ENCODE results near the gene TMEM45B.
"Not testable (repeated sequence)": the region's sequence is repeated elsewhere in the genome, so short reads cannot be mapped to it uniquely, and the experiment has no call there.

The TMEM45B gene

GRCh38 chr11:129791515-129791914, 24.1 kb upstream of the TMEM45B start:
- no peak for TF ChIP-seq CTCF (IDR thresholded peaks at IDR 0.05)
- Histone ChIP-seq H3K4me3 (no peak overlapping the region), H3K27ac (no peak overlapping the region)
- DNase-seq (ENCODE audit: low spot score), result no peak

GRCh38 chr11:129792663-129793062, 23.0 kb upstream of the TMEM45B start:
- no peak overlapping the region for H3K4me3 ChIP-seq
- no peak for DNase-seq (ENCODE audit: low spot score)
- H3K27ac ChIP-seq, result no peak overlapping the region
- no peak for TF ChIP-seq CTCF (IDR thresholded peaks at IDR 0.05)

GRCh38 chr11:129795089-129795488, 20.6 kb upstream of the TMEM45B start:
- DNase-seq (ENCODE audit: low spot score), result no peak
- Histone ChIP-seq H3K27ac (no peak overlapping the region), H3K4me3 (no peak overlapping the region)
- TF ChIP-seq CTCF (IDR thresholded peaks at IDR 0.05), result no peak

- no peak for DNase-seq (ENCODE audit: low spot score)
- TF ChIP-seq CTCF (IDR thresholded peaks at IDR 0.05), result no peak
- H3K27ac ChIP-seq, result no peak overlapping the region
- H3K4me3 ChIP-seq, result no peak overlapping the region
Observed at GRCh38 chr11:129798212-129798611, 17.4 kb upstream of the TMEM45B start.

GRCh38 chr11:129800162-129800561, 15.5 kb upstream of the TMEM45B start:
- not testable (repeated sequence) for DNase-seq (ENCODE audit: low spot score); H3K27ac ChIP-seq; H3K4me3 ChIP-seq

- no peak for DNase-seq (ENCODE audit: low spot score)
- H3K4me3 ChIP-seq, result no peak overlapping the region
- TF ChIP-seq CTCF (IDR thresholded peaks at IDR 0.05), result no peak
- H3K27ac ChIP-seq, result no peak overlapping the region
Observed at GRCh38 chr11:129800655-129801054, 15.0 kb upstream of the TMEM45B start.

- TF ChIP-seq CTCF (IDR thresholded peaks at IDR 0.05), result no peak
- DNase-seq (ENCODE audit: low spot score), result no peak
- Histone ChIP-seq H3K27ac (no peak overlapping the region), H3K4me3 (no peak overlapping the region)
Observed at GRCh38 chr11:129803533-129803932, 12.1 kb upstream of the TMEM45B start.

GRCh38 chr11:129804012-129804411, 11.6 kb upstream of the TMEM45B start:
- no peak for TF ChIP-seq CTCF (IDR thresholded peaks at IDR 0.05)
- H3K4me3 ChIP-seq, result no peak overlapping the region
- H3K27ac ChIP-seq, result no peak overlapping the region
- DNase-seq (ENCODE audit: low spot score), result no peak

- DNase-seq (ENCODE audit: low spot score); H3K4me3 ChIP-seq: not testable (repeated sequence)
Observed at GRCh38 chr11:129808241-129808640, 7.4 kb upstream of the TMEM45B start.

More at GRCh38 chr11:129808241-129808640, 7.4 kb upstream of the TMEM45B start:
- H3K27ac ChIP-seq, result not testable (repeated sequence)

Data from coronary artery (tissue), 2 donors.